Neural progenitor cell (in vitro differentiated cells): ENCODE measurements around the gene SUGCT.

Experiments
- CTCF ChIP-seq: fragments of 200-600 bp; sonication (generic); IDR thresholded peaks from 2 replicates; pipeline ENCODE4 v1.5.1; 2017; ENCODE audit warnings: antibody characterized with exemption, mild to moderate bottlenecking
- EZH2 ChIP-seq: fragments of 200-600 bp; sonication (generic); IDR thresholded peaks from 2 replicates; pipeline ENCODE4 v1.6.1; 2017; ENCODE audit warnings: antibody characterized with exemption, mild to moderate bottlenecking, moderate library complexity

DNA sequence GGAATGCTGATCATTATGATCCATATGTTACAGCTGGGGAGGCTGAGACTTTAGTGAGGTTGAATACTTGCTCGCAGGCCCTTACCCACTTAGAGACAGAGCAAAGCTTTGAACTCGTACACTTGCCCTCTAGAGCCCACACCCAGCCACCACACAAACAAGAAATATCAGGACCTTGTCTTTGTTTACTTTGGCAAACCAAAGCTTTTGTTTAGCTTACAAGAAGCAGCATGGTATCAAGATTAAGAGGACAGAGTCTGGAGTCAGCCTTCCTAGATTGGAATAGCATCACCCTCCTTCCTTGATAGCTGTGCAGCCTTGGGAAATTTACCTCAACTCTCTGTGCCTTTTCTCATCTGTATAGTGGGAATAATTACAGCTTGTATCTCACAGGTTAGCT is 477.5 kb downstream of the SUGCT start:
- TF ChIP-seq CTCF: no peak
- TF ChIP-seq EZH2: no peak
